A549 (cell line): ENCODE data around the gene SYT6. TPM values are rescaled to one million over a fixed set of nuclear protein-coding genes. Genes with fewer than 3 reads are reported as not detected.

Experiments
- ATAC-seq, 2 experiments: fragments of 200-7000 bp in 1 of 2; fragments of >200 bp in 1 of 2; cut with Nextera tagmentation in 1 of 2; cut with Tn5 transposase in 1 of 2; 3 replicates each; pipeline versions ENCODE4 v1.8.0 to v1.9.1; 2018 to 2020; ENCODE audit warnings: mild to moderate bottlenecking in 1 of 2, moderate library complexity in 1 of 2
- CTCF ChIA-PET: fragments of 300-600 bp; sonication (Branson Sonifier 250); formaldehyde crosslinking; extraction: SDS; loops from one replicate; lab custom pipeline; 2021; ENCODE audit warnings: antibody characterized with exemption, inconsistent platforms; lab: Yijun Ruan, JAX
- POLR2A ChIA-PET: fragments of 350-600 bp; formaldehyde crosslinking; extraction: SDS; loops from one replicate; lab custom pipeline; 2021; ENCODE audit warnings: antibody characterized with exemption, inconsistent platforms; lab: Yijun Ruan, JAX
- DNase-seq, 2 experiments: peaks; one replicate each; pipeline versions ENCODE4 v3.0.0 to v3.0.0-alpha.2; 2011 to 2016; ENCODE audit warnings: low read depth in 1 of 2, low spot score in 1 of 2
- FAIRE-seq: peaks from 2 replicates; lab custom pipeline; 2011; peaks lifted over from hg19 to GRCh38; lab: Jason Lieb, UNC
- H3K27ac ChIP-seq, 2 experiments: fragments of >200 bp; sonication (Bioruptor Twin); formaldehyde crosslinking; 3 replicates each; pipeline ENCODE4 v1.5.1; 2016 to 2017
- H3K4me1 ChIP-seq: fragments of >200 bp; sonication (Bioruptor Twin); formaldehyde crosslinking; 3 replicates; pipeline ENCODE4 v1.6.1; 2016
- H3K4me2 ChIP-seq: fragments of >200 bp; sonication (Bioruptor Twin); formaldehyde crosslinking; 3 replicates; pipeline ENCODE4 v1.6.1; 2016
- H3K4me3 ChIP-seq: fragments of >200 bp; sonication (Bioruptor Twin); formaldehyde crosslinking; 3 replicates; pipeline ENCODE4 v1.5.1; 2016
- H3K9me3 ChIP-seq: fragments of >200 bp; sonication (Bioruptor Twin); formaldehyde crosslinking; 3 replicates; pipeline ENCODE4 v1.6.1; 2016
- BHLHE40 ChIP-seq: IDR thresholded peaks from 2 replicates; pipeline ENCODE4 v1.6.1; 2012; ENCODE audit warnings: low read depth, low read length, inconsistent platforms
- CBX8 ChIP-seq: fragments of 200-600 bp; sonication (generic); IDR thresholded peaks from 2 replicates; pipeline ENCODE4 v1.6.1; 2016
- EHF ChIP-seq: fragments of 250-450 bp; sonication (Bioruptor Pico); IDR thresholded peaks from 2 replicates; pipeline ENCODE4 v1.5.0; 2020; ENCODE audit warnings: mild to moderate bottlenecking
- EHMT2 ChIP-seq: fragments of 200-600 bp; sonication (generic); IDR thresholded peaks from 2 replicates; pipeline ENCODE4 v1.6.1; 2016; ENCODE audit warnings: antibody characterized with exemption, low read depth, mild to moderate bottlenecking, moderate library complexity
- GATA3 ChIP-seq: IDR thresholded peaks from 2 replicates; pipeline ENCODE4 v1.6.1; 2012; ENCODE audit warnings: borderline replicate concordance
- KDM5A ChIP-seq: fragments of 200-600 bp; sonication (generic); IDR thresholded peaks from 2 replicates; pipeline ENCODE4 v1.6.1; 2016; ENCODE audit warnings: antibody characterized with exemption, mild to moderate bottlenecking
- MAZ ChIP-seq: fragments of 150-350 bp; IDR thresholded peaks from 2 replicates; pipeline ENCODE4 v1.6.1; 2014; ENCODE audit warnings: antibody characterized with exemption, low read depth, low read length, borderline replicate concordance
- NFE2L2 ChIP-seq: fragments of 150-350 bp; conservative IDR thresholded peaks from 2 replicates; pipeline ENCODE4 v1.6.1; 2014; ENCODE audit warnings: low read length
- NR3C1 ChIP-seq: fragments of >200 bp; sonication (Bioruptor Twin); formaldehyde crosslinking; IDR thresholded peaks from 3 replicates; pipeline ENCODE4 v1.6.1; 2017
- POLR2A ChIP-seq: IDR thresholded peaks from 2 replicates; pipeline ENCODE4 v1.6.1; 2012; ENCODE audit warnings: mild to moderate bottlenecking, low read length
- POLR2AphosphoS2 ChIP-seq: conservative IDR thresholded peaks from 2 replicates; pipeline ENCODE4 v1.6.1; 2012; ENCODE audit warnings: low read length, improper control_type of control experiment, inconsistent platforms
- RAD21 ChIP-seq, 2 experiments: fragments of >200 bp in 1 of 2; sonication (Bioruptor Twin) in 1 of 2; formaldehyde crosslinking in 1 of 2; IDR thresholded peaks in 1 of 2; conservative IDR thresholded peaks in 1 of 2; 2 replicates in 1 of 2; 3 replicates in 1 of 2; pipeline ENCODE4 v1.6.1; 2012 to 2018; ENCODE audit warnings: inconsistent platforms in 1 of 2
- RCOR1 ChIP-seq: fragments of 150-350 bp; IDR thresholded peaks from 2 replicates; pipeline ENCODE4 v1.6.1; 2014; ENCODE audit warnings: antibody characterized with exemption, low read length, low read depth
- RFX5 ChIP-seq: fragments of 450-650 bp; IDR thresholded peaks from 2 replicates; pipeline ENCODE4 v1.7.1; 2014; ENCODE audit warnings: antibody characterized with exemption, mild to moderate bottlenecking, moderate library complexity
- SMC3 ChIP-seq: fragments of >200 bp; sonication (Bioruptor Twin); formaldehyde crosslinking; IDR thresholded peaks from 3 replicates; pipeline ENCODE4 v1.6.1; 2018; ENCODE audit warnings: inconsistent platforms
- WGBS: methylation state at CpG from one replicate; pipeline ENCODE4 v1.1.6; 2017; ENCODE audit errors: missing lambda C conversion rate; 5-methylcytosine and 5-hydroxymethylcytosine counted together
- polyA plus RNA-seq, 4 experiments: library from polyadenylated mRNA; depleted of rRNA in 3 of 4; stranded (reverse); fragments of >200 nt; fragmentation: RNase III in 1 of 4; extraction: RNeasy Plus Mini Kit Qiagen cat#74134 plus additional on column Dnase treatment in 1 of 4; gene quantifications; 2 replicates in 3 of 4; 3 replicates in 1 of 4; pipeline ENCODE4 v1.2.3, GENCODE V29; 2011 to 2017
- TF ChIP-seq, protein P1 (sequence below): IDR thresholded peaks from 2 replicates; pipeline ENCODE4 v1.6.1; 2012; ENCODE audit warnings: low read depth, borderline replicate concordance
- TF ChIP-seq, protein P2 (sequence below): fragments of >200 bp; sonication (Bioruptor Twin); formaldehyde crosslinking; IDR thresholded peaks from 3 replicates; pipeline ENCODE4 v1.5.1; 2016
- TF ChIP-seq, protein P3 (sequence below): IDR thresholded peaks from 2 replicates; pipeline ENCODE4 v1.6.1; 2012

The SYT6 gene
- polyA plus RNA-seq, 2 of the 4 experiments (the other 2 are of a cell fraction): 0.57 to 1.1 TPM

DNA sequence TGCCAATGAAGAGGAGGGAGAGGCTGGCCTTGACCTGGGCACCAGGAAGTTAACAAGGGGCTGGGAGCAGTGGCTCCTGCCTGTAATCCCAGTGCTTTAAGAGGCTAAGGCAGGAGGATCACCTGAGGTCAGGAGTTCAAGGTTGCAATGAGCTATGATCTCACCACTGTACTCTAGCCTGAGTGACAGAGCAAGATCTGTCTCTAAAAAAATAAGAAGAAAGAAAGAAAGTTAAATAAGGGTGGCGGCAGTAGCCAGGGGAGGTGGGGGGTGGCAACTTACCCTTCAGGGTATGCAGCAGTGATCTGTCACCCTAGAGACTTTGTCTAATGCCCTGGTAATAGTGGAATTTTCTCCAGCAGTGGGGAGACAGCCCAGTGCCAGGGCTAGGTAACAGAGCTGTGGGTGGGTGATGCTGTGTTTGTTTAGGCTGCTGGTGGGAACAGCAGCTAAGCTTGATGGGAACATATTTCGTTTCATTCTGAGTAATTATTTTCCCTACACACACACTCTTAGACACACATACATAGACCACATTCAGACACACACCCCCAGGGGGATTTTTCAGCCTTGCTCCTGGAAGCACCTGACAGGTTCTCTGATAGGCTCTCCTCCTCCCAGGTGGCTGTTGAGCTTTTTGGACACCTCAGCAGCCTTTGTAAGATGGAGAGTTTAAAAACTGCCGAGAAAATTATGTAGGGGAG, 11.3 kb upstream of the SYT6 start:
- ATAC-seq: no peak
- no peak for FAIRE-seq
- no peak overlapping the region for H3K4me3 ChIP-seq
- H3K9me3 ChIP-seq: no peaks in the 10 kb centered on the region
- H3K4me2 ChIP-seq: no peak overlapping the region
- ChIA-PET CTCF (interaction anchor here (1.0 kb wide), 1 partner anchor 10 kb away, joined by 4 read pairs; no protein-coding TSS in a partner anchor), POLR2A (no interaction called here)
- WGBS: 41% methylated on average over 2 of the region's 3 CpGs
- TF ChIP-seq EHMT2 (no peak), RCOR1 (no peak), RFX5 (no peak), SMC3 (no peak), EHF (CRISPR knock-in tag) (no peak), NR3C1 (no peak)
- no peak for DNase-seq
- H3K4me1 ChIP-seq: no peaks in the 10 kb centered on the region
- H3K27ac ChIP-seq: no peak overlapping the region

DNA sequence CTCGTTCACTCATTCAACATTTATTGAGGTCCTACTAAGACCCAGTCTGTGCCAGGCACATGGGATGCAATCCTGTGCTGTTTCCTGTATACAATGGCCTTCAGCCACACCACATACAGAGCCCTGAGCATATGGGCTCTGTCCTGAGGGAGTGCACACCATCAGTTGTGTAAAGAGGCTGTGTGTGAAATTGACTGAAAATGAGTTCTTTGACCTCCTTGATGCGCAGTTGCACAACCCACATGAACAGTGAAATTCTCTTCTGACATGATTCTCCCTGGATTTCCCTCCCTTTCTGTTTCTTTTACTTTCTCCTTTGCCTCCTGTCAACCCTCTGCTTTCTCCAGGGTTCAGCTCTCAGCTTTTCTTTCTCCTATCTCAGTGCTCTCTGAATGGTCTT, 6.3 kb upstream of the SYT6 start:
- WGBS: 44% methylated on average over 2 of the region's 2 CpGs
- no peak overlapping the region for H3K4me3 ChIP-seq

DNA sequence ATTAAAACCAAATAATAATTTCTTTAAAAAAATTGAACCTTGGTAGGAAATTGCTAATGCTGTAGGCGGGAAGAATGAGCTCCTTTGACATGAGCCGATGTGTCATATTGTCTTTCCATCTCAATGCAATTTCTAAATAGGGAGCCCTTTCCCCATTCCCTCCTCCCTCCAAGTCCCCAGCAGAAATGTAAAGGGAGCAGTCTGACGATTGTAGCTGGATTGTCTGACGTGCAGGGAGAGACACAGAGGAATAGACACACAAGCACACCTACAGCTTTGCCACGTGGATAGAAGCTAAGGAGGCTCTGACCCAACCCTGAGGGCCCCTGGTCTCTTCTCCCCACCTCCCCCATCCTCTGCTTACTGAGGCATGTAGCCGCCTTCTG, 3.6 kb upstream of the SYT6 start:
- WGBS: 53% methylated on average over 6 of the region's 6 CpGs
- CTCF ChIA-PET: no interaction called here
- H3K27ac ChIP-seq: no peak overlapping the region
- DNase-seq (no peak), ATAC-seq (no peak), FAIRE-seq (no peak)
- POLR2A ChIA-PET: interaction anchor here (0.6 kb wide), 1 partner anchor 9 kb away, joined by 3 read pairs; no protein-coding TSS in a partner anchor
- TF ChIP-seq NFE2L2: no peak
- TF ChIP-seq POLR2AphosphoS2: no peak
- no peak for TF ChIP-seq BHLHE40
- TF ChIP-seq EHF (CRISPR knock-in tag): no peak
- TF ChIP-seq KDM5A: no peak
- TF ChIP-seq, protein P1, sequence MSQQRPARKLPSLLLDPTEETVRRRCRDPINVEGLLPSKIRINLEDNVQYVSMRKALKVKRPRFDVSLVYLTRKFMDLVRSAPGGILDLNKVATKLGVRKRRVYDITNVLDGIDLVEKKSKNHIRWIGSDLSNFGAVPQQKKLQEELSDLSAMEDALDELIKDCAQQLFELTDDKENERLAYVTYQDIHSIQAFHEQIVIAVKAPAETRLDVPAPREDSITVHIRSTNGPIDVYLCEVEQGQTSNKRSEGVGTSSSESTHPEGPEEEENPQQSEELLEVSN: no peak
- TF ChIP-seq SMC3: no peak
- no peak for TF ChIP-seq MAZ
- no peak overlapping the region for H3K4me3 ChIP-seq
- no peak overlapping the region for H3K4me2 ChIP-seq
- H3K9me3 ChIP-seq: no peaks in the 10 kb centered on the region
- H3K4me1 ChIP-seq: 0 out of 3 replicates have a peak, but pooled peaks cover 7% of the 10 kb centered on the region

More for the DNA sequence above, 6.3 kb upstream of the SYT6 start:
- Histone ChIP-seq H3K9me3 (no peaks in the 10 kb centered on the region), H3K4me1 (no peaks in the 10 kb centered on the region), H3K4me2 (no peak overlapping the region)
- ATAC-seq (no peak), FAIRE-seq (no peak)
- POLR2A ChIA-PET: no interaction called here
- TF ChIP-seq CBX8 (no peak), GATA3 (no peak), POLR2A (no peak), SMC3 (no peak), RAD21 (conservative IDR thresholded peaks at IDR 0.05 in 1 of 2, IDR thresholded peaks at IDR 0.05 in 1 of 2) (no peak), POLR2AphosphoS2 (no peak)
- TF ChIP-seq, protein P2, sequence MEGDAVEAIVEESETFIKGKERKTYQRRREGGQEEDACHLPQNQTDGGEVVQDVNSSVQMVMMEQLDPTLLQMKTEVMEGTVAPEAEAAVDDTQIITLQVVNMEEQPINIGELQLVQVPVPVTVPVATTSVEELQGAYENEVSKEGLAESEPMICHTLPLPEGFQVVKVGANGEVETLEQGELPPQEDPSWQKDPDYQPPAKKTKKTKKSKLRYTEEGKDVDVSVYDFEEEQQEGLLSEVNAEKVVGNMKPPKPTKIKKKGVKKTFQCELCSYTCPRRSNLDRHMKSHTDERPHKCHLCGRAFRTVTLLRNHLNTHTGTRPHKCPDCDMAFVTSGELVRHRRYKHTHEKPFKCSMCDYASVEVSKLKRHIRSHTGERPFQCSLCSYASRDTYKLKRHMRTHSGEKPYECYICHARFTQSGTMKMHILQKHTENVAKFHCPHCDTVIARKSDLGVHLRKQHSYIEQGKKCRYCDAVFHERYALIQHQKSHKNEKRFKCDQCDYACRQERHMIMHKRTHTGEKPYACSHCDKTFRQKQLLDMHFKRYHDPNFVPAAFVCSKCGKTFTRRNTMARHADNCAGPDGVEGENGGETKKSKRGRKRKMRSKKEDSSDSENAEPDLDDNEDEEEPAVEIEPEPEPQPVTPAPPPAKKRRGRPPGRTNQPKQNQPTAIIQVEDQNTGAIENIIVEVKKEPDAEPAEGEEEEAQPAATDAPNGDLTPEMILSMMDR: no peak
- TF ChIP-seq, protein P3, sequence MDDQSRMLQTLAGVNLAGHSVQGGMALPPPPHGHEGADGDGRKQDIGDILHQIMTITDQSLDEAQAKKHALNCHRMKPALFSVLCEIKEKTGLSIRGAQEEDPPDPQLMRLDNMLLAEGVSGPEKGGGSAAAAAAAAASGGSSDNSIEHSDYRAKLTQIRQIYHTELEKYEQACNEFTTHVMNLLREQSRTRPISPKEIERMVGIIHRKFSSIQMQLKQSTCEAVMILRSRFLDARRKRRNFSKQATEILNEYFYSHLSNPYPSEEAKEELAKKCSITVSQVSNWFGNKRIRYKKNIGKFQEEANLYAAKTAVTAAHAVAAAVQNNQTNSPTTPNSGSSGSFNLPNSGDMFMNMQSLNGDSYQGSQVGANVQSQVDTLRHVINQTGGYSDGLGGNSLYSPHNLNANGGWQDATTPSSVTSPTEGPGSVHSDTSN: no peak
- TF ChIP-seq, all 56 proteins: peak for 0
- no peak overlapping the region for H3K27ac ChIP-seq
- DNase-seq: no peak
- CTCF ChIA-PET: no interaction called here
